Transverse colon (tissue), 4 donors: Measurements from ENCODE around the gene TRPM2.

Source experiments
- CTCF ChIP-seq, 5 experiments: fragments of 200-600 bp in 3 of 5; fragments of 450-650 bp in 2 of 5; sonication (generic) in 3 of 5; IDR thresholded peaks; 1 replicate in 2 of 5; 2 replicates in 3 of 5; pipeline ENCODE4 v1.5.1; 2016 to 2017; ENCODE audit warnings: antibody characterized with exemption in 5 of 5, inconsistent platforms in 3 of 5, mild to moderate bottlenecking in 2 of 5, moderate library complexity in 1 of 5
- POLR2A ChIP-seq: fragments of 450-650 bp; IDR thresholded peaks from one replicate; pipeline ENCODE4 v1.6.1; 2016; ENCODE audit warnings: antibody characterized with exemption, mild to moderate bottlenecking, moderate library complexity
- POLR2AphosphoS5 ChIP-seq, 3 donors: sonication (generic); formaldehyde crosslinking; IDR thresholded peaks; one replicate each; pipeline ENCODE4 v1.6.1; 2016; ENCODE audit warnings: antibody characterized with exemption in 3 of 3

GRCh38 chr21:44331650-44332307, 21.6 kb upstream of the TRPM2 start:
- TF ChIP-seq POLR2AphosphoS5 (IDR thresholded peaks at IDR 0.05), result peak in 1 of 3 donors; percentile 8
- no peak for TF ChIP-seq POLR2A
- TF ChIP-seq CTCF (IDR thresholded peaks at IDR 0.05), result no peak
